Epithelial cell of proximal tubule (primary cell): Measurements from ENCODE around the gene BPIFB3. TPM values are rescaled to one million over a fixed set of nuclear protein-coding genes. Genes with fewer than 3 reads are reported as not detected.

ENCODE experiments used
- DNase-seq: peaks from one replicate; pipeline ENCODE4 v3.0.0-alpha.2; 2011; ENCODE audit warnings: low read depth
- H3K4me3 ChIP-seq: 2 replicates; pipeline ENCODE4 v1.5.1; 2011; ENCODE audit warnings: low read depth, mild to moderate bottlenecking, low read length
- total RNA-seq: library from RNA; depleted of rRNA; stranded (reverse); fragments of >200 nt; gene quantifications from 2 replicates; pipeline ENCODE4 v1.2.3, GENCODE V29; 2015
- TF ChIP-seq, protein P1 (sequence below): conservative IDR thresholded peaks from 2 replicates; pipeline ENCODE4 v1.5.1; 2012; ENCODE audit warnings: low read depth, mild to moderate bottlenecking, low read length

Gene BPIFB3
- total RNA-seq, 1 donor from 2014 or later, result not detected

GRCh38 chr20:33064572-33065287 lies 11.0 kb downstream of the BPIFB3 start:
- TF ChIP-seq, protein P1, sequence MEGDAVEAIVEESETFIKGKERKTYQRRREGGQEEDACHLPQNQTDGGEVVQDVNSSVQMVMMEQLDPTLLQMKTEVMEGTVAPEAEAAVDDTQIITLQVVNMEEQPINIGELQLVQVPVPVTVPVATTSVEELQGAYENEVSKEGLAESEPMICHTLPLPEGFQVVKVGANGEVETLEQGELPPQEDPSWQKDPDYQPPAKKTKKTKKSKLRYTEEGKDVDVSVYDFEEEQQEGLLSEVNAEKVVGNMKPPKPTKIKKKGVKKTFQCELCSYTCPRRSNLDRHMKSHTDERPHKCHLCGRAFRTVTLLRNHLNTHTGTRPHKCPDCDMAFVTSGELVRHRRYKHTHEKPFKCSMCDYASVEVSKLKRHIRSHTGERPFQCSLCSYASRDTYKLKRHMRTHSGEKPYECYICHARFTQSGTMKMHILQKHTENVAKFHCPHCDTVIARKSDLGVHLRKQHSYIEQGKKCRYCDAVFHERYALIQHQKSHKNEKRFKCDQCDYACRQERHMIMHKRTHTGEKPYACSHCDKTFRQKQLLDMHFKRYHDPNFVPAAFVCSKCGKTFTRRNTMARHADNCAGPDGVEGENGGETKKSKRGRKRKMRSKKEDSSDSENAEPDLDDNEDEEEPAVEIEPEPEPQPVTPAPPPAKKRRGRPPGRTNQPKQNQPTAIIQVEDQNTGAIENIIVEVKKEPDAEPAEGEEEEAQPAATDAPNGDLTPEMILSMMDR, result no peak
- DNase-seq, result no peak
- H3K4me3 ChIP-seq, result no peak overlapping the region

DNA sequence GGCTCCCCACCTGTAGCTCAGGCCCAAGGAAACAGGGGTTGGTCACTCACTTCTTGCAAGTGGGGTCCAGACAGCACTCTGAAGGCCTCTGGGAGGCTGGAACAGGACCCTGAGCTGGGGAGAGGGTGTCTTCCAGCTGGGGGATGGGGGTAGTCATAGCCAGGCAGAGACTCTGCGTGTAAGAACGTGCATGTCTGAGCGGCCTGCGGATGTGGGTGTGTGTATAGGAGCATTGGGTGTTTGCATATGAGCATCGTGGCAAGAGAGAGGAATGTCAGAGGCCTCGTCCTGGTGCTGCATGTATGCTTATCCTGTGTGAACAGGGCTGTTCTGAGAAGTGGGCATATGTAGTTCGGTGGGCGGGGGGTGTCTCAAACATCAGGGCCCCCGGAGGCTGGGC lies 12.1 kb downstream of the BPIFB3 start:
- TF ChIP-seq, protein P1, result no peak
- no peak for DNase-seq
- no peak overlapping the region for H3K4me3 ChIP-seq

- DNase-seq, result no peak
- H3K4me3 ChIP-seq, result no peak overlapping the region
- TF ChIP-seq, protein P1, result no peak
Observed at GRCh38 chr20:33067806-33068205, 14.1 kb downstream of the BPIFB3 start.

DNA sequence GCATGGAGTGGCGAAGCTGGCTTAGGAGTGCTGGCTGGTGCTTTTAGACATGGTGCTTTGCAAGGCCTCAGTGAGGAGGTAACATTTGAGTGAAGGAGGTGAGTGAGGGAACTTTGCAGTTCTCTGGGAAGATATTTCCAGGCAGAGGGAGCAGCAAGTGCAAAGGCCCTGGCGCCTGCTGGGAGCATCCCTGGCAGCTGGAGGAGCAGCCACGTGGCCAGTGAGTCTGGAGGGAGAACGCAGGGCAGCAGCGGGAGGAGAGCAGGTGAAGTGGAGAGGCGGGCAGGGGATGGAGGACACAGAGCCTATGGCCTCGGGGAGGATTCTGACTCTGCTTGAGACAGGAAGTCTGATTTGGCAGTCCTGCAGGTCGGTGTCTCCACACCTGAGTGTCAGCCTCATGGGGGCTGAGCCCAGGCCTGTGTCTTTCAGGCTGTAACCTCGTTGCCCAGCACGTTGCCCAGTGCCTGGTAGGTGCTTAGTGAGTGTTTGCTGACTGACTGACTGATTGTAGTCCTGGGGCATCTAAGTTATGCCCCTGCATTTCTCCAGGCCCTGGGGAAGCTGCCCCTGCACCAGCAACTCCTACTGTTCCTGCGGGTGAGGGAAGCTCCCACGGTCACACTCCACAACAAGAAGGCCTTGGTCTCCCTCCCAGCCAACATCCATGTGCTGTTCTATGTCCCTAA lies 14.7 kb downstream of the BPIFB3 start:
- TF ChIP-seq, protein P1, result no peak

DNA sequence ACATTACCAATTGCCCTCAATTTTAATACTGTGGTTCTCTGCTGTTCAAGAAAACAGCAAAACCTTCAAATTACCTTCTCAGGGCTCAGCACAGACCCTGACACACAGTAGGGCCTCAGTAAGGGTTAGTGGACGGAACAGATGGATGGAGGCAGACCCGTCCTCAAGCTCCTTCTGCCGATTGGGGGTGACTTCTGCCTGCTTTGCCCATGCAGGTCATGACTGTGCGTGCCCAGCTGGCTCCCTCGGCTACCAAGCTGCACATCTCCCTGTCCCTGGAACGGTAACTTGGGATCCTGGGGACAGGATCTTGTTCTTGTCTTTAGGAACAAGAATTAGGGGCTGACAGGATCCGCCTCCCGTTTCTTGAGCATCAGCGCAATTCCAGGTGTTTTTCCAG lies 16.0 kb downstream of the BPIFB3 start:
- H3K4me3 ChIP-seq, result no peak overlapping the region
- TF ChIP-seq, protein P1, result no peak
- DNase-seq, result no peak

More for the DNA sequence above, 14.7 kb downstream of the BPIFB3 start:
- DNase-seq, result no peak
- no peak overlapping the region for H3K4me3 ChIP-seq

DNA sequence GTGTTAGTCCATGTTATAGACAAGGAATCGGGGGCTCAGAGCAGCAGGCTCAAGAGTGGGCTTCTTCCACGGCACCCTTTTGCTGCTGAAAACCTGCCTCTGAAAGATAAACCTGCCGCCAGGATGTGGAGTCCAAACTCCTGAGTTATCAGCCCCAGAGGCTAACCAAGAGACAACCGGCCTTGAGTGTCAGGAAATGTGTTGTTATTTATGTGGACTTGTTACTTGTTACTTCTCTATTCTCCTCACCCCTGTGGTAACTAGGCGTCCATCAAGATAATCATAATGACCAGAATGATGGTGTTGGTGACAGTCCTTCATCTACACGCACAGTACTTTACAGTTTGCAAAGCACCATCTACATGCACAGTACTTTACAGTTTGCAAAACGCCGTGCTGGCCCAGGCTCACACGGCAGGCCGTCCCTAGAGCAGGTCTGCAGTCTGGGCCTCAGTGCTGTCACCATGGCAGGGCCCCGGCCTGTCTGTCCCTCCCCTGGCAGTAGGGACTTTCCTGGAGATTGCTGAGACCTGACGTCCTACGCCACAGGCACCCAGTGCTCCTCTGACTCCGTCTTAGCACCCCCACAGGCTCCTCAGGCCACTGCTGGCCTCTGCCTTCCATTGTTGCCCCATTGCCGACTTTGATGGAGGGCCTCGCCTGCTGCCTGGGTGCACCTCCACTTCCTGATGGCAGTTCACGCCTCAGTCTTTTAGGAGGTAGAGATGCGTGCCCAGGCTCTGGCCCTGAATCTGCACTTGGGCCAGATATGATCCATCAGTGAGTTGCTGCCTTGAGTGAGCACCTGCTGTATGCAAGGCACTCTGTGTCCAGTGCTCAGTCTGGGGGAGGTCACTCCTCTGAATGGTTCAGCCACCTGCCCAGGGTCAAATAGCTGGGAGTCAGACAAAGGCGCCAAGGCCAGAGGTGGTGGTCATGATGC lies 16.7 kb downstream of the BPIFB3 start:
- H3K4me3 ChIP-seq, result no peak overlapping the region
- TF ChIP-seq, protein P1, result no peak
- DNase-seq, result no peak
